Activated T-cell treated with anti-CD3 and anti-CD28 coated beads, Interleukin-2, amount 50 U/mL, for 4 hours (primary cell): ENCODE data around the gene GADD45B. TPM values are rescaled to one million over a fixed set of nuclear protein-coding genes. Genes with fewer than 3 reads are reported as not detected.

ENCODE experiments used
- ATAC-seq, 2 donors: fragments of 200-7000 bp; cut with Tn5 transposase; one replicate each; pipeline ENCODE4 v1.10.0; 2021
- DNase-seq: peaks from one replicate; pipeline ENCODE4 v3.0.0-alpha.2; 2020
- H3K27me3 Mint-ChIP-seq: one replicate; pipeline ENCODE4 v1.8.0; 2021; ENCODE audit warnings: low read depth, mixed read lengths
- H3K36me3 Mint-ChIP-seq: one replicate; pipeline ENCODE4 v1.8.0; 2022; ENCODE audit warnings: mixed read lengths; ENCODE audit not compliant: insufficient read depth
- H3K4me1 Mint-ChIP-seq: one replicate; pipeline ENCODE4 v1.8.0; 2021; ENCODE audit warnings: low read depth, mixed read lengths
- H3K4me3 Mint-ChIP-seq: one replicate; pipeline ENCODE4 v1.8.0; 2021; ENCODE audit warnings: mild to moderate bottlenecking, moderate library complexity, mixed read lengths
- H3K9me3 Mint-ChIP-seq: one replicate; pipeline ENCODE4 v1.8.0; 2021; ENCODE audit warnings: mixed read lengths
- total RNA-seq, 3 donors: library from RNA; stranded (reverse); gene quantifications; one replicate each; pipeline ENCODE4 v1.2.1, GENCODE V29; 2021

GADD45B gene, protein sequence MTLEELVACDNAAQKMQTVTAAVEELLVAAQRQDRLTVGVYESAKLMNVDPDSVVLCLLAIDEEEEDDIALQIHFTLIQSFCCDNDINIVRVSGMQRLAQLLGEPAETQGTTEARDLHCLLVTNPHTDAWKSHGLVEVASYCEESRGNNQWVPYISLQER
- total RNA-seq, result 10 to 100 TPM; 67.4 to 75.5 (median 72.8) TPM

GRCh38 chr19:2475702-2476450 lies at the start of gene GADD45B:
Gene GADD45B, plus strand, starts transcription at chr19:2476127. Its CDS starts 232 bp downstream, at chr19:2476359.
- peak within 1 kb of the TSS; percentile 96 for H3K4me3 Mint-ChIP-seq
- peak; percentile 98 for DNase-seq
- no peaks in the 10 kb centered on the region for H3K9me3 Mint-ChIP-seq
- peaks cover 16% of the 10 kb centered on the region for H3K36me3 Mint-ChIP-seq
- H3K4me1 Mint-ChIP-seq, result peaks cover 17% of the 10 kb centered on the region
- no peaks in the 10 kb centered on the region for H3K27me3 Mint-ChIP-seq
- peak; percentile 57 to 58 for ATAC-seq

DNA sequence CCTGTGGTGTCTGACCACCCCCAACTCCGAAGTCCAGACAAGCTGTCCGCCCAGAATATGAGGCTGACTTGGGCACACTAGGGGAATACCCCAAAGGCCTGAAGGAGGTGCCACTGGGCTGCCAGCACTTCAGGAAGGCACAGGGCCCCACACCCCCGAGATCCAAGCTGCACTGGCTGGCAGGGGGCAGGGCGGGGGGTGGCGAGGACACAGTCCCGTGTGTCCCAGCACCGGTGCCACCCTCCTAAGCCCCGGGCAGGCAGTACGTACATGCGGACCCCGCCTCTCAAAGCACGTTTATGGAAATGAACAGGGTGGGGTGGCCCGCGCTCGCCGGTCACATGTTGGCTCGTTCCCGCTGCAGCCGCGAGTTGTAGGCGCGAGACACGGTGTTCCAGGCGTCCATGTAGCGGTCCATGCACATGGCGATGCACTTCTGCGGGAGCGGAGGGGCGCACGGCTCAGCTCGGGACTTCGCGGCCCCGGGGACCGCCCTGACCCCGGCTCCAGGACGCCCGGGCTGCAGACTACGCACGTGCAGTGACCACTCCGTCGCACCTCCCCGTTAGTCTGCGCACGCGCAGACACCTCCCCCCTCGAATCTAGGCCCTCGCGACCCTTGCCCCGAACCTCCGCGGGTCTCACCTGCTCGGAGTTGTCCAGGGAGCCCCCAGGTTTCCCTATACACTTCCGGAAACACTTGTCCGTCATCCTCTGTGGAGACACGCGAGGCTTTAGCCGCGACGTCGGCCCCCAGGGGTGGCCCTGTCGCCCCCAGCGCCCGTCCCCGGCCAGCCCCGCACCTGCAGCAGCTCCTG lies 49.1 kb upstream of the GADD45B start:
- ATAC-seq, result peak; percentile 13 to 33

GRCh38 chr19:2427429-2428320 lies 48.3 kb upstream of the GADD45B start, which contains the start of gene TIMM13:
Gene TIMM13, minus strand, starts transcription at chr19:2427586. Its CDS starts 53 bp downstream, at chr19:2427533.
- DNase-seq (peak; percentile 94), ATAC-seq (peak; percentile 92 to 94)
- no peaks in the 10 kb centered on the region for H3K27me3 Mint-ChIP-seq
- H3K9me3 Mint-ChIP-seq, result no peaks in the 10 kb centered on the region
- peak within 1 kb of the TSS; percentile 94 for H3K4me3 Mint-ChIP-seq
- H3K36me3 Mint-ChIP-seq, result peaks cover 6% of the 10 kb centered on the region
- peaks cover 10% of the 10 kb centered on the region for H3K4me1 Mint-ChIP-seq

More for the DNA sequence above, 49.1 kb upstream of the GADD45B start:
- no peaks in the 10 kb centered on the region for H3K27me3 Mint-ChIP-seq
- no peaks in the 10 kb centered on the region for H3K9me3 Mint-ChIP-seq
- H3K4me1 Mint-ChIP-seq, result peaks cover 10% of the 10 kb centered on the region
- peaks cover 6% of the 10 kb centered on the region for H3K36me3 Mint-ChIP-seq
- DNase-seq, result peak; percentile 45
- peak overlapping the region; percentile 94 for H3K4me3 Mint-ChIP-seq

GRCh38 chr19:2428321-2428690 lies 47.6 kb upstream of the GADD45B start:
- H3K36me3 Mint-ChIP-seq, result peaks cover 6% of the 10 kb centered on the region
- peaks cover 10% of the 10 kb centered on the region for H3K4me1 Mint-ChIP-seq
- no peaks in the 10 kb centered on the region for H3K9me3 Mint-ChIP-seq
- H3K4me3 Mint-ChIP-seq, result peak overlapping the region; percentile 94
- DNase-seq (no peak), ATAC-seq (no peak)
- no peaks in the 10 kb centered on the region for H3K27me3 Mint-ChIP-seq

DNA sequence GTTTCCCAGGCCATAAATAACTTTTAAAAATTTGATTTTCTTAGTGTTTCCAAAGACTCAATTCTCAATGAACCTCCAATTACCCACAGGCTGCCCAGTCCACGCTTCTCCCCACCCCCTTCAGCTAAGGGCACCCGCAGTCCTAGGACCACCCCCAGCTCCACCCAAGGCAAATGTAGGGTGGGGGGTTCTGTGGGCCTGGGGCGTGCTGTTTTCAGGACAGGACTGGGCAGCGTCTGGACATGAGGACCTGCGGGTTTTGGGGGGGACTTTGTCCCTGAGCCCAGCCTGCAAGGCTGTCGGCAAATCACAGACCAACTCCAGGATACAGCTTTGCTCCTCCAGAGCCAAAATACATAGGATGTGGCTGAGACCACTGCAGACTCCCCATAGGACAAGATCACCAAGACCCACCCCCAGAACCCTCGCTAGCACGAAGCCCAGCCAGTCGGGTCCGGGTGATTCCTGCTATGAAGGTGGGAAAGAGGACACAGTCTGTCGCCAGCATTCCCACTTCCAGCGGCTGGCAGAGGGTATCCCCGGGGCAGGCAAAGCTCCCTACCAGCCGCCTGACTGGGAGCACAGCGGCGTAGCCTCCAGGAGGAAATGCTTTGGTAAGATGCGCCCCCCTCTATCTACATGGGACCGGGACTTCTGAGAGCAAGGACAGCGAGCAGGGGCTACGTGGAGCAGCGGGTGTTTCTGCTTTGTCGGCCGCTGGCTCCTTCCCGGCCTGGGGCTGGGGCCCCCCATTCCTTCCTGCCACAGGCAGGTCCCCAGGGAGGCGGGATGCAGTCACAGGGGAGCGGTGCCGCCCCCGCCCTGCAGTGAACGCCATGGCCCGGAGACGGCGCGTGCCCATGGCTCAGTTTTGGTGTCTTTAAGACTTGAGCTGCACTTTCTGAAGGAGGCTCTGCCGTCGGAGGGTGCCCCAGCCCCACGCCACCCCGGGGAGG lies 46.9 kb upstream of the GADD45B start:
- DNase-seq, result no peak
- Mint-ChIP-seq H3K27me3 (no peaks in the 10 kb centered on the region), H3K4me1 (peaks cover 10% of the 10 kb centered on the region), H3K4me3 (no peak overlapping the region), H3K9me3 (no peaks in the 10 kb centered on the region), H3K36me3 (peaks cover 6% of the 10 kb centered on the region)
- ATAC-seq, result no peak

DNA sequence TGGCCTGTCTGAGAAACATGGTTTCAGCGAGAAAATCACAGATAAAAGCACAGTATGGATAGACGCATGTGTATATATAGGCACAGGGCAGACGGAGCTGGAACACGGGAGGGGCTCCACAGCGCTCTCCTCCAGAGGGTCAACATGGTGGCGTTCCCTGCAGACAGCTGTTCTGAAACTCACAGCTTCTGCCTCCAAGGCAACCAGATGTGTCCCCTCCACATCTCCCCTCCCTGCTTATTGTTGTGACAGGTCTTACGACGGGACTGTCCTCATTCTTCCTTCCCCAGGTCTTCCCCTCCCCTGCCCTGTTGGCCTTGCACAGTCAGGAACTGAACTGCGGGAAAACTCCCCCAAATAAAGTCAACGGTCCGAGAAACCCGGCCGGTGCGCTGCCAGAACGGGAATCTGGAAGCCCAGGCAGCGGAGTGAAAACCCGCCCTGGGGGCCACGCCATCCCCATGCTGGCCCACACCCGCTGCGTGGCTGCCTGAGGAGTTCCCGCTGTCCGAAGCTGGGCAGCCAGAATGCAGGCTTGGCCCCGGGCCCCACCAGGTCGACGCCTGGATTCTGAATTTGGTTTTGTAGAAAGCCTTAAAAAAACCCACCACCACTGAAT lies 45.9 kb upstream of the GADD45B start:
- peaks cover 8% of the 10 kb centered on the region for H3K36me3 Mint-ChIP-seq
- H3K4me3 Mint-ChIP-seq, result no peak overlapping the region
- ATAC-seq (no peak), DNase-seq (no peak)
- no peaks in the 10 kb centered on the region for H3K27me3 Mint-ChIP-seq
- peaks cover 10% of the 10 kb centered on the region for H3K4me1 Mint-ChIP-seq
- no peaks in the 10 kb centered on the region for H3K9me3 Mint-ChIP-seq

- H3K4me3 Mint-ChIP-seq, result no peak overlapping the region
- ATAC-seq (no peak), DNase-seq (no peak)
- H3K4me1 Mint-ChIP-seq, result peaks cover 5% of the 10 kb centered on the region
- H3K36me3 Mint-ChIP-seq, result peaks cover 10% of the 10 kb centered on the region
- no peaks in the 10 kb centered on the region for H3K9me3 Mint-ChIP-seq
- no peaks in the 10 kb centered on the region for H3K27me3 Mint-ChIP-seq
These were observed 44.4 kb upstream of the GADD45B start for GRCh38 chr19:2431318-2432055.

GRCh38 chr19:2432131-2432848 lies 43.6 kb upstream of the GADD45B start:
- Mint-ChIP-seq H3K36me3 (peaks cover 9% of the 10 kb centered on the region), H3K27me3 (no peaks in the 10 kb centered on the region), H3K4me3 (no peak overlapping the region), H3K4me1 (peaks cover 4% of the 10 kb centered on the region), H3K9me3 (no peaks in the 10 kb centered on the region)
- DNase-seq (no peak), ATAC-seq (no peak)

DNA sequence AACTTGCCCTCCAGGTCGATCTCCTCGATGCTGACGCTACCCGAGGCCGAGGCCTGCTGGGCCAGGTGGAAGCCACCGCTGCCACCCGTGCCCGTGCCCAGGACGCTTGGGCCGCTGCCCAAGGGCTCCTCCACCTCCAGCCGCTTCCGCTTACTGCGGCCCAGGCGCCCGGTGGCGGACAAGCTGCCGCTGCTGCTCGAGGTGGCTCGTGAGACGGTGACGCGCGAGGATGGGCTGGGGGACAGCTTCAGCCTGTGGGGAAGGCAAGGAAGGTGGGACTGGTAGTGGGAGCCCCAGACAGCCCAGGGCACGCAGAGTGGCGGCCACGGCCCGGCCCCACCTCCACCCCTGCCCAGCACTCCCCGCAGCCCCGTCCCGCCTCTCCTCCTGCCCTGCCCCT lies 42.1 kb upstream of the GADD45B start:
- Mint-ChIP-seq H3K4me1 (no peaks in the 10 kb centered on the region), H3K27me3 (no peaks in the 10 kb centered on the region), H3K4me3 (no peak overlapping the region), H3K36me3 (peaks cover 10% of the 10 kb centered on the region), H3K9me3 (no peaks in the 10 kb centered on the region)
- DNase-seq (no peak), ATAC-seq (no peak)

DNA sequence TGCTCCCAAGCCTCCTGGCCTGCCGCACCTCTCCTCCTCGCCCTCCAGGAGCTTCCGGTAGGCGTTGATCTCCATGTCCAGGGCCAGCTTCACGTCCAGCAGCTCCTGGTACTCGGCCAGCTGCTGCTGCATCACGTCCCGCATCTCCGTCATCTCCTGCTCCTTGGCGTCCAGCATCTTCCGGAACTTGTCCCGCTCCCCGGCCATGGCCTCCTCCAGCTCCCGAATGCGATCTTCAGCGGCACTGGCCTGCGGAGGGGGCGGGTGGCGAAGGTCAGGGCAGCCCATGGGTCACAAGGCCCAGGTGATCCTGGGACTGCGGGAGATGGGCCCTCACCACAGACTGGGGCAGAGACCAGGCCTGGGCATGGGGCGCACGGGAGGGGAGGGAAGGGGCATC lies 41.7 kb upstream of the GADD45B start:
- no peak overlapping the region for H3K4me3 Mint-ChIP-seq
- H3K9me3 Mint-ChIP-seq, result no peaks in the 10 kb centered on the region
- peaks cover 10% of the 10 kb centered on the region for H3K36me3 Mint-ChIP-seq
- no peaks in the 10 kb centered on the region for H3K4me1 Mint-ChIP-seq
- ATAC-seq, result no peak
- no peaks in the 10 kb centered on the region for H3K27me3 Mint-ChIP-seq
- no peak for DNase-seq

DNA sequence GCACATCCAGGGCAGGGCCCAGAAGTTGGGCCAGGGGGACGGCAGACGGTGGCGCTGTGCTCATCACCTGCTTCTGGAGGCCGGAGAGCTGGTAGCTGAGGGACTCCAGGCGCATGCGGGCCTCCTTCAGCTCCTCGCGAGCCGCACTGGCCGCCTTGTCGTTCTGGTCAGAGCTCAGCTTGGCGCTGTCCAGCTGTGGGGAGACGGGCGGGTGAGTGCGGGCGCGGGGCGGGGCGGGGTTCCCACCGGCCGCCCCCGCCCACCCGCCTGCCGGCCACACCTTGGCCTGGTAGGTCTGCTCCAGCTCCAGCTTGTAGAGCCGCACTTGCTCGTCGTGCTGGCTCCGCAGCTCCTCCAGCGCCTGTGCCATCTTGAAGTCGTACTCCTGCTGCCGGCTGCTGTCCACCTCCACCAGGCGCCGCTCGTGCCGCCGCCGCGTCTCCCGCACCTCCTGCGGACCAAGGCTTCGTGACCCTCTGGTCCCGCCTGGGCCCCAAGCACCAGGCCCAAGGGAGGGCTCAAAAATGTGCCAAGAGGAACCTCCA lies 41.1 kb upstream of the GADD45B start:
- Mint-ChIP-seq H3K4me1 (no peaks in the 10 kb centered on the region), H3K9me3 (no peaks in the 10 kb centered on the region), H3K4me3 (no peak overlapping the region), H3K36me3 (peaks cover 10% of the 10 kb centered on the region), H3K27me3 (no peaks in the 10 kb centered on the region)
- no peak for ATAC-seq
- DNase-seq, result no peak
